Measurements from ENCODE around the gene ADARB1.

- TF ChIP-seq, protein P1, sequence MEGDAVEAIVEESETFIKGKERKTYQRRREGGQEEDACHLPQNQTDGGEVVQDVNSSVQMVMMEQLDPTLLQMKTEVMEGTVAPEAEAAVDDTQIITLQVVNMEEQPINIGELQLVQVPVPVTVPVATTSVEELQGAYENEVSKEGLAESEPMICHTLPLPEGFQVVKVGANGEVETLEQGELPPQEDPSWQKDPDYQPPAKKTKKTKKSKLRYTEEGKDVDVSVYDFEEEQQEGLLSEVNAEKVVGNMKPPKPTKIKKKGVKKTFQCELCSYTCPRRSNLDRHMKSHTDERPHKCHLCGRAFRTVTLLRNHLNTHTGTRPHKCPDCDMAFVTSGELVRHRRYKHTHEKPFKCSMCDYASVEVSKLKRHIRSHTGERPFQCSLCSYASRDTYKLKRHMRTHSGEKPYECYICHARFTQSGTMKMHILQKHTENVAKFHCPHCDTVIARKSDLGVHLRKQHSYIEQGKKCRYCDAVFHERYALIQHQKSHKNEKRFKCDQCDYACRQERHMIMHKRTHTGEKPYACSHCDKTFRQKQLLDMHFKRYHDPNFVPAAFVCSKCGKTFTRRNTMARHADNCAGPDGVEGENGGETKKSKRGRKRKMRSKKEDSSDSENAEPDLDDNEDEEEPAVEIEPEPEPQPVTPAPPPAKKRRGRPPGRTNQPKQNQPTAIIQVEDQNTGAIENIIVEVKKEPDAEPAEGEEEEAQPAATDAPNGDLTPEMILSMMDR (optimal IDR thresholded peaks at IDR 0.05 in 1 of 3, IDR thresholded peaks at IDR 0.05 in 1 of 3, conservative IDR thresholded peaks at IDR 0.05 in 1 of 3; ENCODE audit: extremely low read depth in 1 of 3, insufficient read depth in 2 of 3, low read length in 3 of 3), result no peak
- no peak for TF ChIP-seq EZH2 (IDR thresholded peaks at IDR 0.05; ENCODE audit: low read length)
Measured at GRCh38 chr21:45026066-45026745, 48.2 kb upstream of the ADARB1 start.
